NOMO-1 treated with DMSO at 0.1 percent for 48 hours (cell line): ENCODE data around the gene KRT80.

ENCODE experiments used
- DNase-seq: peaks from one replicate; lab custom pipeline; 2025; ENCODE audit not compliant: unreplicated experiment; lab: John Stamatoyannopoulos, UW

Gene KRT80

DNA sequence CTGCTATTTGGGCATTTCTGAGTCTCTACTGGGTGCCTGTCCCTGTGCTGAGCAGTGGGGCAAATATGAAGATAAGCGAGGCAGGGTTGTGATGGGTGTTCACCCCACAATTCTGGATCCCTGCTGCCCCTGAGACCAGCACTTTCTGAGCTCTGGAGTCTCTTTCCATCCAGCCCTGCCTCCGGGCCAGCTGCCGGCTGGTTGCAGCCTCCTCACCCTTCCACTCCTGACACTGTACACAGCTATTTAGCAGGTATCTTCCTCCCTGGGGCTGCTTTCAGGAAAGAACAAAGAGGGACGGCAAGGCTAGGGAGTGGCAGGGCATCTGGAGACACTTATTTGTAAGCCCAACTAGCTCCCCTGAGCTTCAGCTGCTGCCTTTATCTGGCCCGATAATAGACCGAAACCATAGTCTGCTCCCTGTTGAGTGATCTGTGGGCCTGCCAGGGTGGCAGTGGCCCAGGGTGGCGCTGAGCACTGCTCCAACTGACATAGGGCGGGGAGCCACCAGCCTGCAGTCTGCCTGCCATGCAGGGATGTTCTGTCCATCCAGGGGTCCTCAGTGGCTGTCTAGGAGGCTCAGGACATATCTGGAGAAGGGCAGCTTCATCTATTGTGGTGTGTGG is 7.6 kb upstream of the KRT80 start:
- DNase-seq, result no peak

DNA sequence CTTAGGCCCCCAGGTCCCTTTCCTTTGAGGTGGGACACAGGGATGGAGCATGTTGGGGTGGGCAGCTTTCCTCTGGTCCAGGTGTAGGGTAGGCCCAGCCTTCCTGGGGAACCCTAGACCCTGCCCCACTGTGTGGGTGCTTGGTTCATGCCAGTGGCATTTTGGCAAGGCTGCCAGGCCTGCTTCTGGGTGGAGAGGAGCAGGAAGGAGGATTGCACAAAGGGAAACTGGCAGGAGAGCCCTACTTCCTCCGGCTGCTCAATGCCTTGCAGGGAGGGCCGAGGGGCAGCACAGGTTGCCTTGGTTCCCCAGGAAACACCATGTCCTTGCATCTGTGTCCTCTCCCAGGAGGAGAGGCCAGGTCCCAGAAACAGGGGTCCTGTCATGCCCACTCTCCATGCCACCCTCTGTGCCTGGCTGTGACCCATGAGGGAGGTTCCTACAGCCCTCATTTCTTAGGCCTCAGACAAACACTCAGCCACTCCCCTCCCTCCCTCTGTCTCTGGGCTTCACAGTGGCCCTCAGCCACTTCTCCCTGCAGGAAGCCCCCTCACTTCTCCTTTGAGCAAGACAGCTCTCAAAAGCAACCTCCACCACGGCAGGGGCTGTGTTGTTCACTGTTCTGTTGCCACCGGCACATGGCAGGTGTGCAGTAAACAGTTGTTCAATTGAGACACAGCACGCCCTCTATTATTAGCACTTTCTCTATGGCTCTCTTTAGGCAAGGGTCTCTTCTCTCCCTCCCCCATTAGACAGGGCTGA is 6.8 kb upstream of the KRT80 start:
- DNase-seq, result peak; percentile 76

DNA sequence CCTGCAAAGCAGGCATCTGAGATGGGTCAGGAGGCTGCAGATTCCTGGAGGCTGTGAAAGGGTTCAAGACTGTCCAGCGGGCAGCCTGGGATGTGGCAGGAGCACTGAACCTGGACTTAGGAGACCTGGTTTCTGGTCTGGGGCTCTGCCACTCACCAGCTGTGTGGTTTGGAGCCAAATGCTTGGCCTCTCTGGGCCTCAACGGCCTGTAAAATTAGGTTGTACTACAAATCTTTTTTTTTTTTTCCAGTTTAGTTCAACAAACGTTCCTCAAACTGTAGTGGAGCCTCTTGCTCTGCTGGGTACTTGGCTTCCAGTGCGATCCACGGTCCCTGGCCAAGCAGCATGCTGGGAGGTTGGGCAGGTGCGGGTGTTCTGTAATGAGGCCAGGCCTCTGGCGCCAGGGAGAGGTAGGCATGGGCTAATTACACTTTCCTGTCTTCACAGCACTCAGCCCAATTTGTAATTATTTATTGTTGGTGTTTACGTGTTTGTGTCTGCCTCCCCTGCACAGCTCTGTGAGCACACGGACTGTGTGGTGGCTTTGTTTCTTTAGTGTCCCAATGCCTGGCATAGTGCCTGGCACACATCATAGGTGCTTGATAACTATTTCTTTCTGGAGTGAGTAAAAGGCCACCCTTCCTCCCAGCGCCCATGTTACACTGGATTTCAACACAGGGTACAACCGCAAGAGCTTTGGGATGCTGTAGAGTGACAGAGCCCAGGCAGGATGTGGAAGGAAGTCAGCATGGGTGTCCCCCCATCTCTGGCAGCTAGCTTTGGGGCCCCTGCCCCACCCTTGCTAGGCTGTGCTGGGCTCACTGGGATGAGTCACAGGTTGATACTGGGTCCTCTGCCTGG is 5.8 kb upstream of the KRT80 start:
- peak; percentile 79 for DNase-seq

- no peak for DNase-seq
Measured at GRCh38 chr12:52195065-52195730, 3.4 kb upstream of the KRT80 start.

DNA sequence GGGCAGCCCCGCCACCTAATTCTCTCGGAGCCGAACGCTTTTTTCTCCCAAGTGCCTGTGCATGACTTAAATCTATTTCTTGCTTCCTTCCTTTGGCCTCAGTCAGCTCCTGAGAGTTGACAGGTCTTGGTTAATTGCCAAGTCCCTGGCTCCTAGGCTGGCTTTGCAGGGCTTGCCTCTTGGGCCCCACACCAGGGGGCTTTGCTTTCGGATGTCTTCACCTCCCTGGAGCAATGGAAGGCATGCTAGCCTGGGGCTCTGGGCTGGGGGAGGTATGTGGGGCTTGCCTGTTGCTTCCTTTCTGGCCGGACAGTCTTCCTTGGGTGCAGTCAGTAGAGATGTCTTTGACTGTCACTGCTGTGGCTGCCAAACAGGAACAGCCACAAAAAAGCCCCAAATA is 2.2 kb upstream of the KRT80 start:
- DNase-seq, result no peak

DNA sequence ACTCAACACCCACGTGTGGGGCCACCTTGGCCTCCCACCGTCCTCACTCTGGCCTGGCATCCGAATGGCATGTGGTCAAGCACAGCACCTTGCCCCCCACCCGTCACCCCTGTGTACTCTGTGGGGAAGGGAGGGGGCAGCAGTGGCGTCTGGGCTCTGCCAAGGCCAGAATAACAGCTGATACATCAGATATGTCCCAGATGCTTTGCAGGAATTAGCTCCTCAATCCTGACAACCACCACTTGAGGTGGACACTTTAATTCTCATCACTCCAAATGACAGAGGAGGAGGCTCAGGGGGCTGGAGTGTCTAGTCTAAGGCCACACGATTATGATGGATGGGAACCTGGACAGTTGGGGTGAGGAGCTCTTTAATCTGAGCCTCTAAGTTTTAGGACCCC is 1.7 kb upstream of the KRT80 start:
- no peak for DNase-seq

- no peak for DNase-seq
Measured at GRCh38 chr12:52190860-52191729, 719 bp downstream of the KRT80 start.

DNA sequence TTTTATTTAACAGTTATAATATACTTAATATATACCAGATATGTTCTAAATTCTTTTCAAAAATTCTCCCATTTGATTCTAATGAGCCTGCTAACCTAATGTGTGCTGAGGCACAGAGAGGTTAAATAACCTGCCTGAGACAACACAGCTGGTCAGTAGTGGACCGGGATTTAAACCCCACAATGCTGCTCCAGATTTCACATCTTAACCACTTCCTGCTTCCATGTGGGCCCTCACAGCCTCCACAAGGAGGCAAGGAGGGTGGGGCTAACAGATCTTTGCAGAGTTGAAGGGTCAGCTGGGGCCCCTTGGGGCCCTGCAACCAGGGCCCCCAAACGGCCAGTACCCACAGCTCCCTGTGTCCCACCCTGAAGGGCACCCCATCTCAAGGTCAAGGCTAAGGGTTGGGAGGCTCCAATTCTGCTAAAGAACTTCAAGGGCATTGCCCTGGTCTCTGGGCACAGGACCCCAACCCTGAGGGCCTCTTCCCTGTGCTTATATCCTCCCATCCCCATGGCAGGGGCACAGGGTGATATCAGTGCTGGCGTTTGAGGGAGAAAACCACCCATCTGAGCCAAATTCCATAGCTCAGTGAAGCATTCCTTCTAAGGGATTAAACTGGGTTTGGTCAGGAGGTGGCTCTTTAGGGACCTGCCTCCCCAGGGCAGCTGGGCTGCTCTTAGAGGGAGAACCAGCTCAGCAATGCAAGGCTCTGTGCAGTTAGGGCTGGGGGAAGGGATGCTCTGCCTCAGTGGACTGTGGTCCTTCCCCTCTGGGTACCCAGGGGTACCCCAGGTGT is 2.2 kb downstream of the KRT80 start:
- DNase-seq, result peak; percentile 24

GRCh38 chr12:52188658-52189057 is 3.2 kb downstream of the KRT80 start:
- no peak for DNase-seq

- no peak for DNase-seq
Measured at GRCh38 chr12:52187640-52188039, 4.2 kb downstream of the KRT80 start.

GRCh38 chr12:52187206-52187605 is 4.6 kb downstream of the KRT80 start:
- no peak for DNase-seq

- no peak for DNase-seq
Measured at GRCh38 chr12:52186118-52186840, 5.5 kb downstream of the KRT80 start.

DNA sequence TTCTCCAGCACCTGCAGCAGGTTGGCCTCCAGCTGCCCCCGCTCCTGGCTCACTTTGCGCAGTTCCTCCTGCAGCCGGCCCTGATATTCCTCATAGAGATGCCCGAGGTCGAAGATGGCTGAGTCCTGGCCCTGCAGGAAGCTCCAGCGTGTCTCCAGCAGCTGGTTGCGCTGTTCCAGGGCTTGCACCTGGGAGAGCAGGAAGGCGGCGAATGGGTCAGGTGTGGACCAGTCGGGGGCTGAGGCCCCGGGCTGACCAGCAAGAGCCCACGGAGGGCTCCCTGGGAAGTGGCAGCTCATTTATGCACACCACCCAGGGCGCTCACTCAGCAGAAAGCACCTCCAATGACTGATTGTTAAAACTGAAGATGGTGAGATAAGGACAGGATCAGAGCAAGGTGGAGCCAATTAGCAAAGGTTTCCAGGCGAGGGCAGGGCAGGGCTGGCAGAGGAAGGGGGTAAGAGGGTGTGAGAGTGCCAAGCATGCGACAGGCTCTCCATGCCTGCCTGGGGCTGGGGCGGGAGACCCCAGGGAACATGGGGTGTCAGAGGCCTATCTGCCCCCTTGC is 6.3 kb downstream of the KRT80 start:
- no peak for DNase-seq

GRCh38 chr12:52184813-52185212 is 7.0 kb downstream of the KRT80 start:
- no peak for DNase-seq

GRCh38 chr12:52183971-52184370 is 7.8 kb downstream of the KRT80 start:
- DNase-seq, result no peak

GRCh38 chr12:52183544-52183910 is 8.3 kb downstream of the KRT80 start:
- DNase-seq, result no peak

DNA sequence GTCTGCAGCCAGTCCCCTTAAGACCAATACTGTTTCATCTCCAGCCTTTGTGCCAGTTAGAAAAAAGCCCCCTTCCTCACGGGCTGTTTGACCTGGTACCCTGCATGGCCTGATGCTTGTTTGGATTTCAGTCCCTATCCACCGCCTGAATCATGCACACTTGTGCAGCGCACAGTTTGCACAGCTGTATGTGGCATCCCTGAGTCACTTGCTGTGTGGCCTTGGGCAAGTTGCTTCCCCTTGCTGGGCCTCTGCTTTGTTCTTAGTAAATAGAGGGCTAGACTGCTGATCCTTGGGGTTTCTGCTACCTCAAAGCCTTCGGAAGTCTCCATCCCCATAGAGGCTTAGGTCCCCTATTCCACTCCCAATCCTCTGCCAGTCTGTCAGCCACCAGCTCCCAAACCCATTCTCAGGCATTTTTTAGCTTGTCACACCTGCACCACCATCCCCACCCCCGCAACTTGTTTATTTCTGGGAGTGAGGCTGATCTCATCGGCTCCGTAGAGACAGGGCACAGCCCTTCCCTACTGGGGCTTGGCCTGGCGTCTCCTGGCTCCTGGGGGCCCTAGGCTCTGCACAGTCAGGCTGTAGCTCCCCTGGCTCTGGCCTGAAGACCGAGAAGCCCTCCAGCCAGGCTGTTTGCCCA is 8.8 kb downstream of the KRT80 start:
- no peak for DNase-seq

DNA sequence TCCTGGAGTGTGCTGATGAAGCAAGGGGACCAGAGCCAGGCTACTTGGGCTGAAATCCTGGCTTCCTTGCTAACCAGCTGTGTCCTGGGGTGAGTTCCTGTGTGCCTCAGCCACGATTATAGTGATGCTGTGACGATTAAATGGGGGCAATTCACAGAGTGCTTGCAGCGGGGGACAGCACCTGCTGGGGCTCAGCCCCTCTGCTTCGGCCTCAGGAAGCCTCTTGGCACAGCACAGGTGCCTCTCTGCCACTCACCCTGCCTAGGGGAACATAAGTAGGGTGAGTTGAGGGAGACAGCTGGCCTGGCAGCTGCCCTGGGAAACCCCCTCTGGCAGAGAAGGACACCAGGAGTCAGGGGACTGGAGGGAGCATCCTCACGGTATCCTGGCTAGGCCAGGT is 9.4 kb downstream of the KRT80 start:
- no peak for DNase-seq
